Sciatic nerve (tissue), 2 donors: Measurements from ENCODE around the gene TRMU. TPM values are rescaled to one million over a fixed set of nuclear protein-coding genes. Genes with fewer than 3 reads are reported as not detected.

ENCODE experiments used
- ATAC-seq: fragments of 200-7000 bp; cut with Tn5 transposase; one replicate; pipeline ENCODE4 v1.9.1; 2020; ENCODE audit warnings: mild to moderate bottlenecking, moderate library complexity
- DNase-seq: peaks from one replicate; pipeline ENCODE4 v3.0.0-alpha.2; 2020; ENCODE audit warnings: low spot score
- intact Hi-C: fragments of 100-400 bp; cut with DNase I; formaldehyde crosslinking; loops from one replicate; pipeline ENCODE4 v1.14.2; 2022
- total RNA-seq: library from RNA; stranded (reverse); fragmentation: NEBNext Ultra II Directional; extraction: Animal tissue kit (Norgen Biotek cat#: 25700); gene quantifications from one replicate; pipeline ENCODE4 v1.2.1, GENCODE V29; 2021
- donor health status: DM: no; HTN: no; CAD: no.
- donor health status: DM: no; HTN: no; CAD: no.

Gene TRMU
- total RNA-seq, 1 donor from 2014 or later = 34.1 TPM

DNA sequence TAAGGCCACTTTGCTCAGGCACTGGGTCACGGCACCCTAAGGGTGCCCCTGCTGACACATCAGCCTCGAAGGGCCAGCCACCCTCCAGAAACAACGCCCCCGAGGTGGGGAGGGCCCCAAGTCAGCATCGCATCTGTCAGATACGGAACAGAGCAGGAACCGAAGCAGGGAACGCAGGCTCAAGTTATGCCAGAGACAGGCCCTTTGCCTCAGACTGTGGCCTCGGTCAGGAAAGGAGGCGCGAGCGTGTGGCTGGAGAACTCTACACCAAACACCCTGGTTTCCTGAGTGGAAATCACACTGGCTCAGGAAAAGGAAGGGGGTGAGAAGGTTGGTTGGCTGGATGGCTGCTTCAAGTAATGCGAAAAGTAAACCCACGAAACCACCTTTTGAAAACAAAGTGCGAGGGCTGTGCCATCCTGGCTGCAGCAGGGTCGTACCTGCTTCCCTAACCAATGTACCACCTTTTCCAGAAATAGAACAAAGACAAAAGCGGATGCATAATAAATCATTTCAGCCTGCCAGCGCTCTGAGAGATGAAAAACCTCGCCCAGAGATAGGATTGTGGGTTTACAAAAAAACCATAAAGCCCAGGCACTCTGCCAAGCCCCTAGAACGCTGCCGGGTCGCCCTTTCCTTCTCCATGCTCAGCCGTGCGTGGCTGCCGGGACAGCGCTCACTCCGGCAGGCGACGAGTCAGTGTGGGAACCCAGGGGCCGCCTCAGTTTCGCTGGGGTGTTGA is 38.6 kb downstream of the TRMU start:
- ATAC-seq (no peak), DNase-seq (no peak)
- intact Hi-C loops = no loop called here

DNA sequence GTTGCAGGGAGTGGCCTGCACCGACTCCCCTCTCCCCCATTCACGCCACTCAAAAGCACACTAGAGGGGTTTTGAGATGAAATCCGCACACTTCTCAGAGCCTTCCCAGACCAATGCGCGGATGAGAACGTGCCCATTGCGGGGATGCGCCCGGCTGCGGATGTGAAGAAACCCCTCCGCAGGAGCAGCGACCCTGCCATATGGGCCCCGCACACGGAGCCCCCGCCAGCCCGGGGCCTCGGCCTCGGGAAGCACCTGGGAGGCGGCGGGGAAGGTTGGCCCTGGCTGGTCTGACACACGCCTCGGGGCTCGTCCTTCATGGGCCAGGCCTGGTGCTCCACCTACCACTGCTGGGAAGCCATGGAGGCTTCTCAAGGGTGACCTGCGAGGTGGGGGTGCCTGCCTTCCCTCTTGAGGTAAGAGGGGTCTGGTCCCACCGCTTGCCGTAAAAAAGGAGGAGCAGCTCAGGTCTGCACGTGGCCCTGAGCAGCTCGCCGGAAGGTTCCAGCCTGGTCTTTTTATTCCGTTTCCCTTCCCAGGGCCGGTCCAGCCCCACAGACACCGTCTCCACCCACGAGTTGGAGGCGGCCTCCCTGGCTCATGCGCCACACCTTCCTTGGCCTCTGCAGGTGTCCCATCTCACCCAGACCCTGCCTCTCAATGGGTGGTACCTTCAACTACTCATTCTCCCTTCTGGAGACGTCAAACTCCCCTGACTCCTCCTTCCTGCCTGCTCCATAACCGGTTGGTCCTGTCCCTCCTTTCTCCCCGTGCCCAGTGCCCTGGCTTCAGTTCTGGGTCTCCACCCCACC is 39.4 kb downstream of the TRMU start:
- no peak for ATAC-seq

DNA sequence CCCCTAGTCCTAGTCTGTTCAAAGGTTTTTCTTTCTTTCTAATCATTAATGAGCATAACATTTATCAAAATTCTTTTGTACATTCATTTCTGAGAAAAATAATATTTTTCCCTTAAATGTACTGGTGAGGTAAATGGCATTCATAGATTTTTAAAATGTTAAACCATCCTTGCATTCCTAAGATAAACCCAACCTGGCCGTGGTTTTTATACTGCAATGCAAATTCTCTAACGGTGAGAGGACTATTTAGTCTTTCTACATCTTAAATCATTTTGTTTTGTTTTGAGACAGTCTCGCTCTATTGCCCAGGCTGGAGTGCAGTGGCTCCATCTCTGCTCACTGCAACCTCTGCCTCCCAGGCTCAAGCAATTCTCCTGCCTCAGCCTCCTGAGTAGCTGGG is 40.6 kb downstream of the TRMU start:
- DNase-seq (no peak), ATAC-seq (no peak)
- intact Hi-C loops = no loop called here

More for the DNA sequence above, 39.4 kb downstream of the TRMU start:
- intact Hi-C loops = no loop called here
- no peak for DNase-seq

DNA sequence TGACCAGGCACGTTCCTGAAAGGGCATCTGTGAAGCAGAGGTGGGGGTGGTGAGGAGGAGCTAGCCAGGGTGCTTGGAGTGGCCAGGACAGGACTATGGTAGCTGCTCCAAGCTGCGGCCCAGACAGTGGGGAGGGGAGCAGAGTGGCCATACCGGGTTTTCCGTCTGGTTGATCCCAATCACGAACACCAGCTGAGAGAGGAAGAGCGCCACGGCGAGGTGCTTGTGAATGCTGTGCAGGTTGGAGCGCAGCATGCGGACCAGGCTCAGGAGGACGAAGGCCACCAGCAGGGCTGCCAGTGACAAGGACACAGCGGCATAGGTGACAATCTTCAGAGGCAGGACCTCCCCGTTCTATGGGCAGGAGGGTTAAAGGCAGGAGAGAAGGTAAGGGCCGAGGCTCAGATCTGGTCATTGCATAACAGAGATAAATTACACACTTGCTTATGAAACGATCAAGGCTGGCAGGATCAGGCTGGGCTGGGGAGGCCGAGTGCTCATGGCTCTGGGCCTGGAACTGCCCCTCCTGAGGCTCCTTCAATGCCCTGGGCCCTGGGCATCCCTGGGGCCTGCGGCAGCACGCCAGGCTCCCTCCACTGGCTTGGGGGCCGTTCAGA is 41.5 kb downstream of the TRMU start:
- intact Hi-C loops = no loop called here
- ATAC-seq = peak; percentile 58

DNA sequence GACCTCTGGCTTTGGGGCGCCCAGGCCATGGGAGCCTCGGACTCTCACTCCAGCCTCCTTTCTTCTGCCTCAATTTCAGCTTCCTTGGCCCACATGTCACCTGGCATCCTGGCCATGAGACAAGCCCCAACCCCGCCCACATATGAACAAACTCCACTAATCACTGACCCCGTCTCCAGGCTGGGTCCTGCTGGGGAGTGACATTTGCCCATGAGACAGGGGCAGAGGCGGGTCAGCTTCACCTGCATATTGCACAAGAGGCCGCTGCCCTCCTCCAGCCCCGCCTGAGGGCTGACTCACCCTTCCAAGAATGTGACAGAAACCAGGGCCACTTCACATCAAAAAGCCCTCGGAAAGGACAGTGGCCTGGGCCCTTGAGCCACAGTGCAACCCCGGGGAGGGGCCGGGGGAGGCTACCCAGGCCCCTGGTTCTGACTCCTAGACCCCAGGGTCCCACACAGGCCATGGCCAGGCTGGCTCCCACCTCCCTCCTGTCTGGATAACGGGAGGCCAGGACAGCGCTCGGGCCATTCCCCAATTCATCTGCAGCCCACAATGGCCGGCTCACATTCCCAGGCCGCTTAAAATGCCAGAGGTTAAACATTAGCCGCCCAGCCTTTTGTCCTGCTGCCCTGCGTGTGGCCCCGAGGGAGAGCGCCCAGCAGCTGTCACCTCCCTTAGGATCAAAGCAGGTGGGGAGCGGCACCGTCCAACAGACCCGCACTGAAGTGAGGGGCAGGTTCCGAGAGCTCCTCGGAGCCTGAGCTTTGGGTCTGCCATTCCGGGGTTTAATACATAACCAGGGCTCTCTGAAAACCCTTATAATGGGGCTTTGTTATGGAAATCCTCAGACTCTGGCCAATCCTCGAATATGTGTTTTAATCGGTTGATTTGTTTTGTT is 42.3 kb downstream of the TRMU start:
- ATAC-seq (peak; percentile 12), DNase-seq (no peak)
- intact Hi-C loops = no loop called here

More for the DNA sequence above, 41.5 kb downstream of the TRMU start:
- no peak for DNase-seq

DNA sequence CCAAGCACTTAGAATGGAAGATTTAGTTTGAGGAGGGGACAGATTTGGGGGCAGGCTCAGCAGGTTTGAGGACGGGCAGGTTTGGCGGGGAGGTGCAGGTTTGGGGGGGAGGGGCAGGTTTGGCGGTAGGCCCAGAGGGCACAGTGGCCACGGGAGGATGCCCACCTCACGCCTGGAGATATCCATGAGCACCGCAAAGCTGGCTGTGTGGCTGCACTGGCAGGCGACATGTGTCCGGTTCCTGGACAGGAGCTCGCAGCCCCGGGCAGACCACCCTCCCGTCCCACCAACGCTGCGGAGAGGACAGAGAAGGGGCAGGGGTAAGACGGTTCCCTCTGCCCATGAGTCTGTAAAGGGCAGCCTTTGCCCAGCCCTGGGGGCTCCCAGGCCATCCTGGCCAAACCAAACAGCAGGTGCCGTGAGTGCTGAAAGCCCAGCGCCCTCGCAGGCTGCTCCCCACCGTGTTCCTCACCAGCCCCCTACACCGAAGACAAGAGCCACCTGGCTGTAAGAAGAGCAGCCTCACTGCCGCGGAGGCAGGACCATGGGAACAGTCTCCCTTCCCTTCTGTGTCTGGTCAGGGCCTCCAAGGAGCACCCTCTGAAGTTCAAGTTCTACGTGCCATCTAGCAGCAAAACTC is 43.0 kb downstream of the TRMU start:
- DNase-seq = no peak
- ATAC-seq = no peak
- intact Hi-C loops = no loop called here

DNA sequence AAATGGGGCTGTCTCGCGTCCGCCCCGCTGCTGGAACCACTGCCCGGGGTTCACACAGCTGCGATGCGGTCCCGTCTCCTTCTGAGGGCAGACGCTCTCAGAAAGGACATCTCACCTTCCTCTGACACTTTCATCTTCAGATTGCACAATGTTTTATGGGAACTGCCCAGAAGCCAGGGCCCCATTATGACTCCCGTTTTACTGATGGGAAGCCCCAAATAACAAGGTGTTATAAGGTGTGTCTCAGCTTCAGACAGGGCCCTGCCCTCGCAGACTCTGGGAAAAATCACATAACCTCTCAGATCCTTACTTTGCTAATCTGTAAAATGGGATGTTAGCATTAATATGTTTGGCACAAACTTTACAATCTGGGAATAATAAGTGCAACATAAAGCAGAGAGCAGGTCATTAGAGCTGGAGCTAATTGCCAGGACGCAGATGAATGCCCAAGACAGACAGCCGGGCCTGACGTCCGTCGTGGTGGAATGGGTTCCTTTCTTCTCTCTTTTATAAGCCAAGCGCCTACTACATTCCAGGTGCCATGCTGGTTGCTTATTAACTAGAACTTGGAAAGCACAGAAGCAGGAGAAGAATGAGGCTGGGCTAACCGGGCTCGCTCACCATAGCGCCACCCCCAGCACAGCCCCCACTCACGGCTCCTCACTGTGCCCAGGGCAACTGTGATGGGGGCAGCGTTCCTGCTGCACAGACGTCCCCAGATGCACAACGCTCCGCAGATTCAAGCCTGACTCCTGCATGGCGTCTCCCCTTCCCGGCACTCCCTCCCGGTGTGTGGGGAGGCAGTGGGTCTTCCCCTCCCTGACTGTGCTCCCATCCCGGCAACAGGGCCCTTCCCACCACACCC is 43.8 kb downstream of the TRMU start:
- DNase-seq (no peak), ATAC-seq (no peak)
- intact Hi-C loops = no loop called here

DNA sequence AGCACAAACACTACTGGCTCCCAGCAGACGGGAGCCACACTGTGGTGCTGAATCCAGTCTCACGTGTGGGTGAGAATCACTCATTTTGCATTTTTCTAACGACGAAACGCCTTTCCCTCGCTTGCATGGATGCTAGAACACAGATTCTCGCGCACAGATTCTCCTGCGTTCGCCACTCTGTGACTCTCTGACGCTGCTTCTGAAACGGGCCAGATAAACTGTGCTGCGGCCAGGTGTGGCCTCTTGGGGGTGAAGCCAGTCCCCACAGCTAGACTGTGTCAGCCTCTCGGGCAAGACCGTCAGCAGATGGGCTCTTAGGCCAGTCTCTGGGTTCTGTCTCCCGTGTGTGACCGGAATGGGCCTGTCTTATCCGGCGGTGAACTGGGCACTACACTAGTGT is 44.6 kb downstream of the TRMU start:
- ATAC-seq (no peak), DNase-seq (no peak)
- intact Hi-C loops = loop anchor here (5.0 kb wide), 1 partner anchor 297 kb away; no protein-coding TSS in a partner anchor

DNA sequence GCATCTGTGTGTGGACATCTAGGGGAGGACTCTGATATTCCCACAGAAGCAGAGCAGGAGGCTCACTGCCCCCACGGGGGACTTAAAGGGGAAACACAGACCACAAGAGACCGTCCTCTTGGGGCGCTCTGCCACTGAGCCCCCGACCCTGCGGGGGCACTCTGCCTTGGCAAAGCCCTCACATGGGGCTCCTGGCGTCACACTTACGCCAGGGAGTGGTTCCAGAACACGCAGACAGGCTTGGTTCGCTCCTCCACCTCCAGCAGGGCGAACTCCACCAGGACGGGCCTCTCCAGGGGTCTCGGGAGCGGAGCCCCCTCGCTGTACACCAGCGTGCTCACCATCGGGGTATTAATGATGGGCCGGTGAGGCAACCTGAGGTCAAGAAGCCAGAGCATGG is 45.1 kb downstream of the TRMU start:
- intact Hi-C loops = loop anchor here (5.0 kb wide), 1 partner anchor 297 kb away; no protein-coding TSS in a partner anchor
- no peak for ATAC-seq
- DNase-seq = no peak

DNA sequence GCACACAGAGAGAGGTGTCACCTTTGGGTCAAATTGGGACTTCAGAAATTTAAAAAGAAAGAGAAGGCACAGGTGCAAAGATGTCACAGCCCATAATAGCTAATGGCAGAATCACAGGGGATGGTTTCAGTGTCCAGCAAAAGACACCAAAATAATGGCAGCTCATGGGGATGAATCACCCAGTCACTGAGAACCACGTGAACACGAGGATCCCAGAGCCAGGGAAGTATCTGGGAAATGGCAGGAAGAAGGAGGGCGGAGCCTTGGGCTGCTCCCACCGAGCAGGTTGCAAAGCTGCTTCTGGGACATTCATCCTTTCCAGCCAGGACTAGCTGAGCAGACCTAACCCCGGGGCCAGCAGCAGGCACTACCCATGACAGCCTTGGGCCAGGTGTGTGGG is 45.6 kb downstream of the TRMU start:
- no peak for ATAC-seq
- intact Hi-C loops = loop anchor here (5.0 kb wide), 1 partner anchor 296 kb away; no protein-coding TSS in a partner anchor
- DNase-seq = no peak

DNA sequence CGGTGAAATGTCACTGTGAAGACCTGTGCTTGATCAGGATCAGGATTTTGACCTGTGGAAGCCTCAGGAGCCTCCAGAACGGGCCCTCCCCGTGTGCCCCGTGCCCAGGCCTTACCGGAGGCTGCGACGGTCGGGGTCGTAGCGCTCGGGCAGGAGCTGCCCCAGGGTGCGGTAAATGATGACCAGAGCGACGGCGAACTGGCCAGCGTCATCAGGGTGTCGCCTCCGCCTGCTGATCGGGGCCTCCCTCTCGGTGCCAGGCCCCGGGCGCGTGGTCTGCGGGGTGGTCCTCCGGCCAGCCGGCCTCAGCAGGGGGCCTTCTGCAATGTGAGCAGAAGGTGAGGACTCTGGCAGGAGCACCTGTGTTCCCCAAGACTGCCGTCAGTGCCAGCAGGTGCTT is 46.2 kb downstream of the TRMU start:
- intact Hi-C loops = loop anchor here (5.0 kb wide), 1 partner anchor 296 kb away; no protein-coding TSS in a partner anchor
- ATAC-seq (no peak), DNase-seq (no peak)

DNA sequence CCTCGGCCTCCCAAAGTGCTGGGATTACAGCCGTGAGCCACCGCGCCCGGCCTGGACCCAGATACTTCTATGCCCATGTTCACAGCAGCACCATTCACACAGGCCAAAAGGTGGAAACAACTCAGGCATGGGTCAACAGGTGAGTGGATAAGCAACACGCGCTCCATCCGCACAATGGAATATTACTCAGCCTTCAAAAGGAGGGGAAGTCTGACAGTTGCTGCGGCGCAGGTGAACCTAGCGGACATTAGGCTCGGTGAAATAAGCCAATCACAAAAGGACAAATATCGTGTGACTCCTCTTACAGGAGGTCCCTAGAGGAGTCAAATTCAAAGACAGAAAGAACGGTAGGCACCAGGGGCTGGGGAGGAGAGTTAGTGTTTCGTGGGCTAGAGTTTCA is 47.0 kb downstream of the TRMU start:
- no peak for ATAC-seq

DNA sequence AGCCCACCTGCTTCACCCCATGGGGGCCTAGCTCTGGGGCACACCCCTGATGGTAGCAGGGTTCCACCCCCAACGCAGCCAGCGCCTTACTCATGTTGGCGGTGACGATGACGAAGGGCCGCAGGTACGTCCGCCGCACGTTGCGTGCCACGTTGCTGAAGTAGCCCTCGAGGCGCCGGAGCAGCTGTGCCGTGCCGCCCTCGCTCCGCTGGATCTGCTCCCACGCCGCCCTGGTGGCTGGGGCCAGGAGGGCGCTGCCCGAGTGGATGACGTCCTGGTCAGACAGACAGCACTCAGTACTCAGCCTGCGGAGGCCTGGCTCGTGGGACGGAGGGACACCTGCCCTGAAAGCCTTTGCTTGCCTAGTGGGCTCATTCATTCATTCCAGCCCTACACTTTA is 50.8 kb downstream of the TRMU start:
- ATAC-seq = no peak
- DNase-seq = no peak
- intact Hi-C loops = no loop called here

More for the DNA sequence above, 47.0 kb downstream of the TRMU start:
- no peak for DNase-seq
- intact Hi-C loops = loop anchor here (5.0 kb wide), 1 partner anchor 295 kb away; no protein-coding TSS in a partner anchor

DNA sequence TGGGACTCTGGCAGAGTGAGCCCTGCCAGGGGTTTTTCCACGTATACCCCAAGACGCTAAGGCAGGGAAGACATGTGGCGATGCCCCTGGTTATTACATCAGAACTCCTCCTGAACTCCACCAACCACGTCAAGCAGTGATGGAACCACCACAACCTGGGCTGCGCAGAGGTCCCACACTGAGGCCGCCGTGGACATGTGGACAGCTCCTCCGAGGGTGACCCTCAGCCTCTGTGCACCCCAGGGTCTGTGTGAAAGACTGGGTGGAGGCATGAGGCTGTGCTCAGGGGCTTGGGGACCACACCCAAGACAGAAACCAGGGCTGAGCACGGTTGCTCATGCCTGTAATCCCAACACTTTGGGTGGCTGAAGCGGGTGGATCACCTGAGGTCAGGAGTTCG is 52.2 kb downstream of the TRMU start:
- no peak for ATAC-seq

DNA sequence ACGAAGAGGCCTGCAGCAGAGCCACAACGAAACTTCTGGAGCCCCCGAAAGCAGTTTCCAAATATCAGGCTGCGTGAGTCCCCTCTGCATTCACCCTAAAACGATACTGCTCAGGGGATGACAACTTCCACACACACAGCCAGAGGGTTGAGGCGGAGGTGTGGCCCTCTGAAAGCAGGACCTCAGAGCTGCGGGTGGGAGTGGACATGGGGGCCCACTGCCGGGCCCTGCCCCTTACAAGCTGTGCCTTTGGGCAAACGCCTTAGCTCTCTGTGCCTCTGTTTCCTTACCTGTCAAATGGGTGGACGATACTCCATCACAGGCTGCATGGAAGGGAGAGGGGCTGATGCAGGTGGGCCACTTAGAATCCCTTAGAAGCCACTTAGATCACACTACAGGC is 53.1 kb downstream of the TRMU start:
- intact Hi-C loops = no loop called here
- ATAC-seq = no peak
- DNase-seq = no peak

More for the DNA sequence above, 52.2 kb downstream of the TRMU start:
- intact Hi-C loops = no loop called here
- DNase-seq = no peak

DNA sequence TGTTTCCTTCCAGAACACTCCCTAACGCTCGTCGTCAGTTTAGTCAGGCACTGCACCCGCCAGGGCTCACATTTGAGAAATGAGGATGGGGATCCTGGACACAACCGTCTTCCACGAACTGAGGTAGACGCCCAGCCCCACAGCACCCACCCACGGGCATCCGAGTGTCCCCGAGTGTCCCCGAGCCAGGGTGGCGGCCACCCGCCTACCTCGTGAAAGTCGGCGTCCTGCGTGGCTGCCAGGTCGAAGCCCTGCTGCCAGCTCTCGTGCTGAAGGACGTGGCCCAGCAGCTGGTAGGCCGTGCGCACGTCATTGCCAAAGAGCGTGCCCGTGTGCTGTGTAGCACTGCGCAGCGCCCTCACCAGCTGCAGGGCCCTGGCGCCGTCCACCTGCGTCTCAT is 53.6 kb downstream of the TRMU start:
- DNase-seq = no peak
- intact Hi-C loops = no loop called here
- no peak for ATAC-seq

DNA sequence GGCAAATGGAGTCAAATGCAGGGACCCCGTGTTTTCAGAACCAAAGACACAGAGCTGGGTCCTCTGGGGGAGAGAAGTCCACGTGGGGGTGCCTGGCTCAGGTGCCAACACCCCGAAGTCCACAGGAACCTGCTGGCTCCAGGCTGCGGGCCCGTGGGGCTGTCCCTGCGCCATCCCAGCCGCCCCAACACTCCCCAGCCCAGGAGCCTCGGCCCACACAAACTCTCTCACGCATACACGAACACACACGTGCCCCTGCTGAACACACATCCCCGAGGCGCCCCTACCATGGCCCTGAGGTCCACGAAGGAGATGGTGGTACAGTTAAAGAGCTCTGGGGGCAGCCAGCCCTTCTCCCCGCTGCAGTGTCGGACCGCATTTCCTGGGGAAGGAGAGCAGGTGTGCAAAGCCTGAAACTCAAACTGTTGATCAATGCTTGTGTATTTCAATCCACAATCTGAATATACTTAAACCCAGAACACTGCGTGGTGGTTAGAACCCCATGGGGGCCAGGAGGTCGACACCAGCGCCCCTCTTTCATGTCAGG is 54.7 kb downstream of the TRMU start:
- ATAC-seq (peak; percentile 21), DNase-seq (no peak)
- intact Hi-C loops = no loop called here
